H1 (cell line): Measurements from ENCODE around the gene DAPK2. TPM values are rescaled to one million over a fixed set of nuclear protein-coding genes. Genes with fewer than 3 reads are reported as not detected.

Experiments used
- CTCF ChIA-PET: fragments of 300-600 bp; sonication (Branson Sonifier 250); formaldehyde crosslinking; loops from one replicate; lab custom pipeline; 2021; ENCODE audit not compliant: partially characterized antibody; lab: Charles Lee
- POLR2A ChIA-PET: fragments of 300-600 bp; sonication (Branson Sonifier 250); formaldehyde crosslinking; loops from one replicate; lab custom pipeline; 2021; ENCODE audit warnings: inconsistent platforms; ENCODE audit not compliant: partially characterized antibody; lab: Charles Lee
- DNase-seq, 2 experiments: peaks; one replicate each; pipeline versions ENCODE4 v3.0.0 to v3.0.0-alpha.2; 2010 to 2022; ENCODE audit warnings: low spot score in 2 of 2, low read depth in 1 of 2, mixed read lengths in 1 of 2
- FAIRE-seq: peaks from 2 replicates; lab custom pipeline; 2011; peaks lifted over from hg19 to GRCh38; lab: Jason Lieb, UNC
- H2AFZ ChIP-seq: 2 replicates; pipeline ENCODE4 v1.8.1; 2012; ENCODE audit warnings: low read length, inconsistent platforms
- H2AK5ac ChIP-seq: 2 replicates; pipeline ENCODE4 v1.6.1; 2013; ENCODE audit warnings: low read depth, low read length
- H2BK120ac ChIP-seq: replicated peaks from 2 replicates; pipeline ENCODE3; 2013; ENCODE audit warnings: low read depth, low read length, inconsistent platforms
- H2BK12ac ChIP-seq: 2 replicates; pipeline ENCODE4 v1.6.1; 2013; ENCODE audit warnings: low read depth, low read length
- H2BK15ac ChIP-seq: 2 replicates; pipeline ENCODE4 v1.6.1; 2013; ENCODE audit warnings: low read length
- H2BK20ac ChIP-seq: 2 replicates; pipeline ENCODE4 v1.6.1; 2013; ENCODE audit warnings: low read length
- H2BK5ac ChIP-seq: 2 replicates; pipeline ENCODE4 v1.6.1; 2013; ENCODE audit warnings: low read depth, low read length
- H3K14ac ChIP-seq: 2 replicates; pipeline ENCODE4 v1.6.1; 2013; ENCODE audit warnings: inconsistent platforms; ENCODE audit not compliant: insufficient read length
- H3K18ac ChIP-seq: 2 replicates; pipeline ENCODE4 v1.6.1; 2013; ENCODE audit warnings: low read length; ENCODE audit errors: extremely low read depth
- H3K23ac ChIP-seq: 2 replicates; pipeline ENCODE4 v1.6.1; 2013; ENCODE audit warnings: inconsistent platforms; ENCODE audit not compliant: insufficient read length
- H3K23me2 ChIP-seq: 2 replicates; pipeline ENCODE4 v1.6.1; 2013; ENCODE audit warnings: low read depth, low read length
- H3K27ac ChIP-seq: 2 replicates; pipeline ENCODE4 v1.6.1; 2011; ENCODE audit warnings: low read depth, low read length, inconsistent platforms
- H3K27me3 ChIP-seq, 4 experiments: replicated peaks in 1 of 4; 1 replicate in 1 of 4; 2 replicates in 3 of 4; pipeline versions ENCODE4 v1.6.1 to v1.8.1; 2011 to 2013; ENCODE audit warnings: low read length in 3 of 4, mild to moderate bottlenecking in 3 of 4, inconsistent platforms in 2 of 4, mixed read lengths in 2 of 4, moderate library complexity in 1 of 4; ENCODE audit not compliant: control insufficient read depth in 3 of 4, insufficient read depth in 3 of 4; ENCODE audit errors: extremely low read depth in 1 of 4
- H3K36me3 ChIP-seq, 4 experiments: 2 replicates each; pipeline versions ENCODE4 v1.6.1 to v1.8.1; 2011 to 2013; ENCODE audit warnings: mild to moderate bottlenecking in 4 of 4, low read length in 3 of 4, moderate library complexity in 2 of 4, control low read depth in 1 of 4, inconsistent platforms in 1 of 4; ENCODE audit not compliant: insufficient read depth in 4 of 4, control insufficient read depth in 2 of 4
- H3K4ac ChIP-seq: replicated peaks from 2 replicates; pipeline ENCODE3; 2013; ENCODE audit warnings: low read length, low read depth, mixed read lengths, inconsistent platforms; ENCODE audit not compliant: insufficient read length
- H3K4me1 ChIP-seq, 4 experiments: replicated peaks in 1 of 4; 1 replicate in 1 of 4; 2 replicates in 3 of 4; pipeline versions ENCODE4 v1.6.1 to v1.8.1; 2011 to 2013; ENCODE audit warnings: low read length in 3 of 4, inconsistent platforms in 2 of 4, mixed read lengths in 1 of 4; ENCODE audit not compliant: insufficient read depth in 4 of 4, control insufficient read depth in 3 of 4
- H3K4me2 ChIP-seq, 2 experiments: 2 replicates each; pipeline versions ENCODE4 v1.6.1 to v1.8.1; 2011 to 2013; ENCODE audit warnings: low read depth in 2 of 2, low read length in 2 of 2, control low read depth in 1 of 2, inconsistent platforms in 1 of 2, mild to moderate bottlenecking in 1 of 2; ENCODE audit not compliant: insufficient read depth in 1 of 2
- H3K4me3 ChIP-seq, 4 experiments: fragments of 200-600, 300-600 bp in 1 of 4; sonication (generic), shearing (Covaris generic), sonication (Bioruptor Twin) in 1 of 4; 2 replicates each; pipeline versions ENCODE4 v1.5.1 to v1.8.1; 2011 to 2016; ENCODE audit warnings: low read length in 4 of 4, low read depth in 3 of 4, control low read depth in 2 of 4, inconsistent platforms in 2 of 4, mild to moderate bottlenecking in 2 of 4, mixed read lengths in 1 of 4, moderate library complexity in 1 of 4; ENCODE audit not compliant: insufficient read depth in 2 of 4; ENCODE audit errors: extremely low read depth in 1 of 4
- H3K56ac ChIP-seq: replicated peaks from 2 replicates; pipeline ENCODE3; 2013; ENCODE audit warnings: low read depth, mild to moderate bottlenecking, mixed read lengths, low read length, inconsistent platforms; ENCODE audit not compliant: insufficient read length
- H3K79me1 ChIP-seq: 2 replicates; pipeline ENCODE4 v1.6.1; 2013; ENCODE audit warnings: low read depth, low read length, control low read depth
- H3K79me2 ChIP-seq, 2 experiments: 2 replicates each; pipeline versions ENCODE4 v1.6.1 to v1.8.1; 2012 to 2013; ENCODE audit warnings: low read length in 2 of 2, mild to moderate bottlenecking in 2 of 2, inconsistent platforms in 1 of 2; ENCODE audit not compliant: insufficient read depth in 2 of 2, control insufficient read depth in 1 of 2
- H3K9ac ChIP-seq, 4 experiments: replicated peaks in 1 of 4; 1 replicate in 1 of 4; 2 replicates in 3 of 4; pipeline versions ENCODE4 v1.6.1 to v1.8.1; 2011 to 2013; ENCODE audit warnings: low read depth in 3 of 4, low read length in 3 of 4, control low read depth in 2 of 4, mild to moderate bottlenecking in 2 of 4, moderate library complexity in 2 of 4, inconsistent platforms in 1 of 4; ENCODE audit errors: extremely low read depth in 1 of 4
- H3K9me3 ChIP-seq, 2 experiments: 2 replicates each; pipeline versions ENCODE4 v1.6.1 to v1.8.1; 2012 to 2013; ENCODE audit warnings: mild to moderate bottlenecking in 2 of 2, moderate library complexity in 2 of 2, control low read depth in 1 of 2, inconsistent platforms in 1 of 2, low read depth in 1 of 2, low read length in 1 of 2, mixed read lengths in 1 of 2; ENCODE audit not compliant: insufficient read depth in 2 of 2
- H4K20me1 ChIP-seq, 2 experiments: replicated peaks in 1 of 2; 2 replicates each; pipeline versions ENCODE3 to v1.8.1; 2011 to 2013; ENCODE audit warnings: inconsistent platforms in 2 of 2, low read length in 2 of 2, mild to moderate bottlenecking in 1 of 2; ENCODE audit not compliant: insufficient read depth in 2 of 2, control insufficient read depth in 1 of 2
- H4K5ac ChIP-seq: 2 replicates; pipeline ENCODE4 v1.6.1; 2013; ENCODE audit warnings: low read length, low read depth, mixed read lengths, inconsistent platforms; ENCODE audit not compliant: insufficient read length
- H4K8ac ChIP-seq: 2 replicates; pipeline ENCODE4 v1.8.0; 2013; ENCODE audit warnings: mild to moderate bottlenecking, moderate library complexity, low read length, inconsistent platforms; ENCODE audit not compliant: insufficient read depth; ENCODE audit errors: extremely low read depth
- H4K91ac ChIP-seq: replicated peaks from 2 replicates; pipeline ENCODE3; 2013; ENCODE audit warnings: low read length, mixed read lengths, inconsistent platforms; ENCODE audit not compliant: insufficient read length
- BCL11A ChIP-seq, 2 experiments: IDR thresholded peaks; one replicate each; pipeline ENCODE4 v1.6.1; 2011; ENCODE audit warnings: low read depth in 2 of 2, low read length in 2 of 2, mild to moderate bottlenecking in 2 of 2
- CBX5 ChIP-seq: fragments of 300-800, 300-1000 bp; sonication (generic); IDR thresholded peaks from 2 replicates; pipeline ENCODE4 v1.7.1; 2016; ENCODE audit warnings: antibody characterized with exemption, low read length, low read depth
- CBX8 ChIP-seq: fragments of 300-800, 300-1000 bp; sonication (generic); IDR thresholded peaks from 2 replicates; pipeline ENCODE4 v1.7.1; 2016; ENCODE audit warnings: low read depth, low read length, borderline replicate concordance
- CEBPB ChIP-seq: IDR thresholded peaks from 2 replicates; pipeline ENCODE4 v1.6.1; 2012; ENCODE audit warnings: low read depth, low read length
- CREB1 ChIP-seq: IDR thresholded peaks from 2 replicates; pipeline ENCODE4 v1.6.1; 2012; ENCODE audit warnings: inconsistent platforms
- EGR1 ChIP-seq: IDR thresholded peaks from 2 replicates; pipeline ENCODE4 v1.6.1; 2011; ENCODE audit warnings: low read depth, low read length, borderline replicate concordance
- HDAC2 ChIP-seq, 2 experiments: fragments of 300-600 bp in 1 of 2; sonication (generic) in 1 of 2; IDR thresholded peaks; 2 replicates each; pipeline ENCODE4 v1.6.1; 2011 to 2012; ENCODE audit warnings: low read depth in 2 of 2, low read length in 2 of 2, mild to moderate bottlenecking in 2 of 2, moderate library complexity in 2 of 2, borderline replicate concordance in 1 of 2, inconsistent platforms in 1 of 2
- HDAC6 ChIP-seq: IDR thresholded peaks from one replicate; pipeline ENCODE4 v1.7.1; 2012; ENCODE audit warnings: low read depth, mild to moderate bottlenecking, inconsistent platforms, low read length, moderate library complexity
- RNF2 ChIP-seq: fragments of 200-900, 300-1000 bp; sonication (generic); IDR thresholded peaks from 2 replicates; pipeline ENCODE4 v1.7.1; 2016; ENCODE audit warnings: borderline replicate concordance, low read depth, mild to moderate bottlenecking, antibody characterized with exemption, low read length; ENCODE audit not compliant: poor library complexity, severe bottlenecking; ENCODE audit errors: missing control alignments
- RXRA ChIP-seq: IDR thresholded peaks from 2 replicates; pipeline ENCODE4 v1.6.1; 2011; ENCODE audit warnings: low read depth, mild to moderate bottlenecking, low read length, moderate library complexity; ENCODE audit not compliant: insufficient read depth
- SP1 ChIP-seq: IDR thresholded peaks from 2 replicates; pipeline ENCODE4 v1.6.1; 2011; ENCODE audit warnings: low read depth, low read length
- WGBS, 2 experiments: shearing (Covaris generic) in 1 of 2; methylation state at CpG; one replicate each; pipeline versions ENCODE4 v1.1.6 to v1.1.7; 2013 to 2015; ENCODE audit warnings: low lambda C conversion rate in 2 of 2, mixed read lengths in 2 of 2, inconsistent platforms in 1 of 2, low coverage in 1 of 2, missing lambda C conversion rate in 1 of 2; ENCODE audit not compliant: insufficient replicate concordance in 2 of 2, insufficient coverage in 1 of 2, insufficient read length in 1 of 2; ENCODE audit errors: extremely low coverage in 1 of 2, missing lambda C conversion rate in 1 of 2; 5-methylcytosine and 5-hydroxymethylcytosine counted together
- polyA plus RNA-seq, 7 experiments: library from polyadenylated mRNA; depleted of rRNA in 3 of 7; stranded (reverse) in 5 of 7; unstranded in 2 of 7; fragments of >200 nt in 5 of 7; fragments of 200-250 nt in 2 of 7; gene quantifications; 1 replicate in 5 of 7; 2 replicates in 1 of 7; 4 replicates in 1 of 7; pipeline versions ENCODE4 v1.2.1 to v1.2.3, GENCODE V29; 2011 to 2013; ENCODE audit warnings: missing spikeins in 2 of 7, mixed read lengths in 2 of 7
- total RNA-seq: library from RNA; stranded (reverse); fragmentation: NEBNext Ultra II Directional; extraction: Animal tissue kit (Norgen Biotek cat#: 25700); gene quantifications from 2 replicates; pipeline ENCODE4 v1.2.1, GENCODE V29; 2021

DAPK2 gene
- total and polyA plus RNA-seq, 2 of the 8 experiments (the other 6 are each of a cell fraction or from before 2014, with no cell fraction given): 1.8 to 2.9 TPM

- Histone ChIP-seq H2BK15ac (peak overlapping the region; percentile 40; the same call in 1 of the 2 replicates), H3K4me3 (no peak overlapping the region), H3K79me2 (no peaks in the 10 kb centered on the region), H2AK5ac (no peak overlapping the region; the same call in 1 of the 2 replicates), H3K79me1 (no peaks in the 10 kb centered on the region), H2BK5ac (no peak overlapping the region), H3K14ac (no peak overlapping the region), H2BK20ac (no peak overlapping the region), H3K36me3 (no peaks in the 10 kb centered on the region), H3K4me1 (peaks cover 0 to 3% (median 2%) of the 10 kb centered on the region in 4 experiments; a peak in 5 of 7 replicates), H4K91ac (peak overlapping the region; percentile 13), H3K9ac (no peak overlapping the region), H3K18ac (no peak overlapping the region), H4K20me1 (no peaks in the 10 kb centered on the region), H3K4me2 (no peak overlapping the region), H3K27ac (no peak overlapping the region), H4K8ac (no peak overlapping the region), H3K9me3 (no peaks in the 10 kb centered on the region), H3K4ac (no peak overlapping the region), H3K23me2 (no peaks in the 10 kb centered on the region), H4K5ac (no peak overlapping the region), H2BK12ac (peak overlapping the region; percentile 9; the same call in 1 of the 2 replicates), H3K23ac (no peak overlapping the region), H3K56ac (no peak overlapping the region), H3K27me3 (no peaks in the 10 kb centered on the region), H2AFZ (no peak overlapping the region), H2BK120ac (no peak overlapping the region)
- WGBS, 2 experiments: 91% methylated on average over 4 of the region's 4 CpGs; no CpG with 5 or more reads in 1 of the 2 experiments
- CTCF ChIA-PET: interaction anchor here (1.0 to 6.5 kb wide), 30 partner anchors 8 to 210 kb away, joined by 3 to 102 read pairs (median 11); partner anchors contain the start of gene DAPK2
- DNase-seq (peak in 1 of 2 experiments; percentile 34), FAIRE-seq (no peak)
- TF ChIP-seq HDAC2 (IDR thresholded peaks at IDR 0.05; ENCODE audit: borderline replicate concordance in 1 of 2, low read depth in 2 of 2, low read length in 2 of 2) (no peak), CREB1 (no peak), RXRA (no peak), CBX5 (no peak), CBX8 (no peak), BCL11A (IDR thresholded peaks at IDR 0.05; ENCODE audit: low read depth in 2 of 2, low read length in 2 of 2) (no peak), HDAC6 (no peak), CEBPB (no peak), RNF2 (no peak), EGR1 (no peak), SP1 (no peak)
- POLR2A ChIA-PET: no interaction called here
These were observed 99.7 kb downstream of the DAPK2 start for GRCh38 chr15:63946524-63947065.
